Naive thymus-derived CD8-positive, alpha-beta T cell (primary cell): ENCODE measurements around the gene AGK. TPM values are rescaled to one million over a fixed set of nuclear protein-coding genes. Genes with fewer than 3 reads are reported as not detected.

Experiments
- ATAC-seq, 2 donors: fragments of 150-1000 bp; cut with Tn5 transposase in 1 of 2; sonication (Bioruptor Pico), chemical (Tn5 transposase) in 1 of 2; 1 replicate in 1 of 2; 2 replicates in 1 of 2; pipeline ENCODE4 v1.10.0; 2021; ENCODE audit warnings: mild to moderate bottlenecking in 2 of 2, moderate library complexity in 2 of 2
- POLR2A ChIA-PET: fragments of 350-600 bp; sonication (Branson Sonifier 250); formaldehyde crosslinking; loops from one replicate; lab custom pipeline; 2021; ENCODE audit warnings: antibody characterized with exemption; lab: Charles Lee
- DNase-seq, 10 donors: peaks; one replicate each; pipeline versions ENCODE4 v3.0.0 to v3.0.0-alpha.2; 2020 to 2022
- H3K27ac Mint-ChIP-seq, 10 donors: one replicate each; pipeline ENCODE4 v1.8.0; 2020 to 2022; ENCODE audit warnings: mild to moderate bottlenecking in 10 of 10, mixed read lengths in 10 of 10, moderate library complexity in 4 of 10, inconsistent platforms in 1 of 10
- H3K27me3 Mint-ChIP-seq, 5 donors: one replicate each; pipeline ENCODE4 v1.8.0; 2021 to 2022; ENCODE audit warnings: mixed read lengths in 5 of 5
- H3K36me3 Mint-ChIP-seq, 3 donors: one replicate each; pipeline ENCODE4 v1.8.0; 2020 to 2022; ENCODE audit warnings: mixed read lengths in 3 of 3, mild to moderate bottlenecking in 2 of 3, inconsistent platforms in 1 of 3
- H3K4me1 Mint-ChIP-seq, 4 donors: one replicate each; pipeline ENCODE4 v1.8.0; 2021 to 2022; ENCODE audit warnings: mixed read lengths in 4 of 4
- H3K4me3 Mint-ChIP-seq, 10 donors: one replicate each; pipeline ENCODE4 v1.8.0; 2020 to 2022; ENCODE audit warnings: mild to moderate bottlenecking in 10 of 10, mixed read lengths in 10 of 10, moderate library complexity in 6 of 10, inconsistent platforms in 1 of 10
- H3K9me3 Mint-ChIP-seq, 9 donors: one replicate each; pipeline ENCODE4 v1.8.0; 2020 to 2022; ENCODE audit warnings: mixed read lengths in 9 of 9, mild to moderate bottlenecking in 3 of 9, inconsistent platforms in 1 of 9, moderate library complexity in 1 of 9
- polyA plus RNA-seq, 3 donors: library from polyadenylated mRNA; unstranded; fragments of 300-500 nt; fragmentation: Illumina TruSeq; gene quantifications; one replicate each; pipeline ENCODE4 v1.2.3, GENCODE V29; 2021
- total RNA-seq, 8 experiments: library from RNA in 2 of 8; stranded (reverse) in 2 of 8; gene quantifications; one replicate each; pipeline ENCODE4 v1.2.3 and lab custom pipeline; 2021 to 2026

AGK gene, protein sequence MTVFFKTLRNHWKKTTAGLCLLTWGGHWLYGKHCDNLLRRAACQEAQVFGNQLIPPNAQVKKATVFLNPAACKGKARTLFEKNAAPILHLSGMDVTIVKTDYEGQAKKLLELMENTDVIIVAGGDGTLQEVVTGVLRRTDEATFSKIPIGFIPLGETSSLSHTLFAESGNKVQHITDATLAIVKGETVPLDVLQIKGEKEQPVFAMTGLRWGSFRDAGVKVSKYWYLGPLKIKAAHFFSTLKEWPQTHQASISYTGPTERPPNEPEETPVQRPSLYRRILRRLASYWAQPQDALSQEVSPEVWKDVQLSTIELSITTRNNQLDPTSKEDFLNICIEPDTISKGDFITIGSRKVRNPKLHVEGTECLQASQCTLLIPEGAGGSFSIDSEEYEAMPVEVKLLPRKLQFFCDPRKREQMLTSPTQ
- total RNA-seq (10 to 100 TPM; 26.3 to 26.7 TPM), polyA plus RNA-seq (10 to 100 TPM; 23.3 to 29.3 (median 25.6) TPM), total RNA-seq (lab: John Stamatoyannopoulos, UW) (19.7 to 72.2 (median 26.0) reads per million in 6 experiments)

DNA sequence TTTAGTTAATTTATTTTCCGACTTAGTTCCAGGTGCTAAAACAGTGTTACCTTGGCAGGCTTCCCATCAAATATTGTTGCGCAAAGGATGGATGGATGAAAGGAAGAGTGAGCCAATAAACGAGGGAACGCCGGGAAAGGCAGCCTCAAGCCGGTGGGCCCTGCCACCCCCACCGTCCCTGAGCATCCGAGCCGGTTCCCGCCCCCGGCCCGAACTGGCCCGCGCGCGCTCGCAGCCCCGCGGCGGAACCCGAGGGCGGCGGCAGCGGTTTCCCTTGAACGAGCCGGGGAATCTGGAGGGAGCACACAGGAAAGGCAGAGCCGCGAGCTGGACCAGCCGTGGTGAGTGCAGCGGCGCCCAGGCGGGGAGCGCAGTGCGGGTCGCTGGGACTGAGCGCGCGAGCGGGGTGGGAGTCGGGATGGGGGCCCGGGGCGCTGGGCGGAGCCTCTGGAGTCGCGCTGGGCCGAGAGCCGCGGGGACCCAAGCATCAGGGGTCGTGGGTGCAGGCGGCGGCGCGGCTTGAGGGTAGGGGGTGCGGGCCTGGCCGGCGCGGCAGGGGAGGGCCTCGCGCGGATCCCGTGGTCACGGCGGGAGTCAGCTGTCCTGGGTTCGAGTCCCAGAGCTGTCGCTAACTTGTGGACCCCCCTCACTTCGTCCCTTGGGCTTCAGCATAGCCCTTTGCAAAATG is at the start of gene AGK:
TSS of gene AGK (plus strand) at position 317 of the 688 bp plus-strand sequence. CDS start 4,057 bp downstream, outside the sequence.
- Mint-ChIP-seq H3K27me3 (no peaks in the 10 kb centered on the region), H3K4me3 (peak within 1 kb of the TSS; percentile 79 to 96 (median 94)), H3K4me1 (peaks cover 25 to 36% (median 33%) of the 10 kb centered on the region in 4 donors), H3K9me3 (peaks cover 0 to 7% (median 0%) of the 10 kb centered on the region in 9 donors), H3K27ac (peak within 1 kb of the TSS; percentile 81 to 94 (median 91)), H3K36me3 (peaks cover 5 to 15% (median 7%) of the 10 kb centered on the region in 3 donors)
- ATAC-seq (peak; percentile 97 to 98), DNase-seq (peak; percentile 49 to 79 (median 69))
- POLR2A ChIA-PET, result interaction anchor here (0.8 to 3.0 kb wide), 3 partner anchors 151 to 536 kb away, joined by 6 to 17 read pairs (median 15); partner anchors contain the start of genes DENND11, MRPS33 and SSBP1

DNA sequence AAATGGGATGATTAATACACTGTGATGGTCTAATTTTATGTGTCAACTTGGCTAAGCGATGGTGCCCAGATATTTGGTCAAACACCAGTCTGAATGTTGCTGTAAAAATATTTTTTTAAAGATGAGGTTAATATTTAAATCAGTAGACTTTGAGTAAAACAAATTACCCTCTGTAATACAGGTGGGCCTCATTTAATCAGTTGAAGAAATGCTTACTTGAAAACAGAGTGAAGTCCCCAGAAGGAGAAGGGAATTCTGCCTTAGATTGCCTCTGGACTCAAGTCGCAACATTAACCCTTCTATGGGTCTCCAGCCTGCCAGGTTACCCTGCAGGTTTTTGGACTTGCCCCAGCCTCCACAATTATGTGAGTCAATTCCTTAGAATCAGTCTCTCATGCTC is 49.8 kb upstream of the AGK start:
- H3K9me3 Mint-ChIP-seq, result no peaks in the 10 kb centered on the region
- POLR2A ChIA-PET, result no interaction called here
- ATAC-seq (no peak), DNase-seq (no peak)
- no peak overlapping the region for H3K4me3 Mint-ChIP-seq
- H3K36me3 Mint-ChIP-seq, result no peaks in the 10 kb centered on the region
- H3K4me1 Mint-ChIP-seq, result no peaks in the 10 kb centered on the region
- peaks cover 9 to 35% (median 14%) of the 10 kb centered on the region in 5 donors for H3K27me3 Mint-ChIP-seq
- no peak overlapping the region for H3K27ac Mint-ChIP-seq

DNA sequence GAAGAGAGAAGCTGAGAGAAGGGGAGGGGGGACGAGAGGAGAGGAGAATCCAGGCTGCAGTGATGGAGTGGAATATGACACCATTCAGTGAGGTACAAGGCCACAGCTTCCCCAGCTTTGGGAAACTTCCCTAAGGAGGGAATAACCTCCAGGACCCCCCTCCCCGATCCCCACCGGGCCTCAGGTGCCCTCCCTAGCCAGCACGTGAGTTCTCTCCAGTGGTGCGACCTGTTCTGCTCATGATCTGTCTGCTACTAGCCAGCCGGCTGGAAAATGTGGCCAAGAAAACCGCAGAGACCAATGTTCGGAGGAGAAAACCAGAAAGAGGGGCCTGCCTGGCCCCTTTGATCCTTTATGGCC is 39.9 kb upstream of the AGK start:
- H3K4me1 Mint-ChIP-seq, result peaks cover 9 to 24% (median 16%) of the 10 kb centered on the region in 4 donors
- ATAC-seq, result no peak
- H3K27ac Mint-ChIP-seq, result peak overlapping the region in 1 of 10 donors; percentile 62
- H3K27me3 Mint-ChIP-seq, result peaks cover 43 to 72% (median 62%) of the 10 kb centered on the region in 5 donors
- DNase-seq, result no peak
- peak overlapping the region in 8 of 10 donors; percentile 12 to 83 (median 66) for H3K4me3 Mint-ChIP-seq
- peaks cover 0 to 11% (median 5%) of the 10 kb centered on the region in 9 donors for H3K9me3 Mint-ChIP-seq
- H3K36me3 Mint-ChIP-seq, result peaks cover 0 to 9% (median 3%) of the 10 kb centered on the region in 3 donors
- POLR2A ChIA-PET, result no interaction called here

DNA sequence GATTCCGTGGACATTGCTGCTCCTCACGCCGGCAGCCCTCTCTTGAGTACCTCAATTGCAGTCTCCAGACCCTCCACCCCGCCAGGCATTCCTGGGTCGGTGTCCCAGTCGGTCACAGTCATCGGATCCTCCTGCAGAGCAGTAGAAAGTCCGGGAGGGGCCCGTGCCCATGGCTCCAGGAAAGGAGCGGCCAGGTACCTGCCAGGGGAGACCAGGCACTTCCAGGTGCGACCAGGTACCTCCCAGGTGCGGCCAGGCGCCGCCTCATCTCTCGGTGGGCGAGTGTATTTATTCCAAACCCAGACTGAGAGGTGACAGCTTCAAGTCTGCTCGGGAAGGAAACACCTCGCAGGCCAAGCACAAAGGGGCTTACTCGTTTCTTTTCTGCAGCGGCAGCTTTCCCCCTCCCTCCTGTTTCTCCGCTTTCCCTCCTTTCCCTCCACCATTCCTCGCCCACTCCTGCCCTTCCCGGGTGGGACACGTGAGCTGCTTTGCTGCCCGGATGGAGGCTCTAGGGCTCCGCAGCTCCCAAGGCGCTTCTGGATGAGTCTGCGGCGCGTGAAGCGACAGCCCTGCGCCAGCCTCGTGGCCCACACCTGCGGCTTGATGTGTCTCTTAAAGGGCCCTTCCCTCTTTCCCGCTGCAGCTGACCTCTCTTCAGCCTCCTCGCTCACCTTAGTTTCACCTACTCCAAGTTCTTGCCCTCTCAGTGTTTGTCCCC is 39.4 kb upstream of the AGK start:
- peak in 1 of 2 donors; percentile 25 for ATAC-seq
- POLR2A ChIA-PET, result no interaction called here
- peaks cover 44 to 75% (median 61%) of the 10 kb centered on the region in 5 donors for H3K27me3 Mint-ChIP-seq
- peaks cover 9 to 24% (median 16%) of the 10 kb centered on the region in 4 donors for H3K4me1 Mint-ChIP-seq
- H3K36me3 Mint-ChIP-seq, result peaks cover 0 to 9% (median 3%) of the 10 kb centered on the region in 3 donors
- peak overlapping the region in 1 of 10 donors; percentile 64 for H3K27ac Mint-ChIP-seq
- DNase-seq, result peak in 2 of 10 donors; percentile 5 to 59
- peak overlapping the region; percentile 60 to 84 (median 77) for H3K4me3 Mint-ChIP-seq
- peaks cover 0 to 11% (median 5%) of the 10 kb centered on the region in 9 donors for H3K9me3 Mint-ChIP-seq

DNA sequence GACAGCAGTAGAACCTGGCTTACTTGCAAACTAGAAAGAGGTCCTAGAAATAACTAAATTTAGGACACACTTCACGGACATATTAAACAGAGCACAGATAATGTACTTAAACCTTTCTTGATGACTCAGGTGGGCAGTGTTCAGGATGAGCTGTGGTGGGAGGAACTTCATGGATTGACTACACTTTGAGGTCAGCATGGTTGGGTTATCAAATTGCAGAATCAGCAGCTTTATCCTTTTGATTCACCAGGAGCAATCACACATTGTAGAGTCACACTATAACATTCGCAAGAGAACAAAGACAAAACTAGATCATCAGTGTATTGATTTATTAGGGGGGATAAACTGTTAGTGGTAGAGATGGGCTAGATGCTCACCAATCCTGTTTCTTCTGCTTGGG is 38.6 kb upstream of the AGK start:
- H3K27me3 Mint-ChIP-seq, result peaks cover 46 to 80% (median 64%) of the 10 kb centered on the region in 5 donors
- POLR2A ChIA-PET, result no interaction called here
- H3K9me3 Mint-ChIP-seq, result peaks cover 0 to 11% (median 5%) of the 10 kb centered on the region in 9 donors
- H3K27ac Mint-ChIP-seq, result no peak overlapping the region
- peak overlapping the region; percentile 60 to 84 (median 77) for H3K4me3 Mint-ChIP-seq
- ATAC-seq, result no peak
- H3K4me1 Mint-ChIP-seq, result peaks cover 9 to 24% (median 16%) of the 10 kb centered on the region in 4 donors
- no peak for DNase-seq
- peaks cover 0 to 9% (median 3%) of the 10 kb centered on the region in 3 donors for H3K36me3 Mint-ChIP-seq

DNA sequence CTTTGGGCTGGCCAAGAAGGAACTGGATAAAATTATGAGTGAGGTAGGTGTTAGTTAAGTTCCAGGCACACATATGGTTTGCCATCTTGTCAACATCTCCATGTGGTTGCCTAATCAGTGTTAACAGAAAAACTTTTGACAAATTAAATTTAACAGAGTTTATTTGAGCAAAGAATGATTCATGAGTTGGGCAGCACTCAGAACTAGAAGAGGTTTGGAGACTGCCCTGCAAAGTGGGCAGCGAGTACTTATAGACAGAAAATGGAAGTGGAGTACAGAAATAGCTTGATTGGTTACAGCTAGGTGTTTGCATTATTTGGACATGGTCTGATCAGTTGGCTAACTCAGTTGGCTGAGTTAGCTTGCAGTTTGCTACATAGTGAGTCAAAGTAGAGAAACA is 37.5 kb upstream of the AGK start:
- Mint-ChIP-seq H3K4me3 (no peak overlapping the region), H3K9me3 (peaks cover 0 to 11% (median 5%) of the 10 kb centered on the region in 9 donors), H3K27me3 (peaks cover 39 to 75% (median 56%) of the 10 kb centered on the region in 5 donors), H3K36me3 (peaks cover 0 to 9% (median 3%) of the 10 kb centered on the region in 3 donors), H3K27ac (no peak overlapping the region), H3K4me1 (peaks cover 9 to 24% (median 16%) of the 10 kb centered on the region in 4 donors)
- POLR2A ChIA-PET, result no interaction called here
- ATAC-seq, result no peak
- no peak for DNase-seq

DNA sequence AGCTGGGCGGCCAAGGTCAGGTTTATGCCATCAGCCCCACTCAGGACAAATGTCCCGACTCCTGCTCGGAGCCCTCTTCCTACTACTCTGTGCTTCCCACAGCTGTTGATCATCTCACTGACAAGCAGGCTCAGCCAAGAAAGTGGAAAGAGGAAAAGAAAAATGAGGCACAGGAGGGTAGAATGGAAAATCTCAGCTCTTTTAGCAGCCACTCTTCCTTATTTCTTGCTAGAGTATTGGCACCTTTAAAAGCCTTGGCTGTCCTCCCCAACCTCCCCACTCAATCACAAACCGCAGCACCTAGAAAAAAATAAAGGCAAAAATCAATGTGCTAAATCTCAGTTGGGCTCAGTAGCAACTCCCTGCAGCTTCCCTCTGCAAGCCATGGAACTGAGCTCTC is 35.3 kb upstream of the AGK start:
- Mint-ChIP-seq H3K27me3 (peaks cover 26 to 62% (median 46%) of the 10 kb centered on the region in 5 donors), H3K9me3 (peaks cover 0 to 11% (median 5%) of the 10 kb centered on the region in 9 donors), H3K36me3 (peaks cover 0 to 5% (median 3%) of the 10 kb centered on the region in 3 donors), H3K4me3 (no peak overlapping the region), H3K4me1 (peaks cover 7 to 16% (median 12%) of the 10 kb centered on the region in 4 donors), H3K27ac (no peak overlapping the region)
- ATAC-seq (no peak), DNase-seq (no peak)
- POLR2A ChIA-PET, result no interaction called here

DNA sequence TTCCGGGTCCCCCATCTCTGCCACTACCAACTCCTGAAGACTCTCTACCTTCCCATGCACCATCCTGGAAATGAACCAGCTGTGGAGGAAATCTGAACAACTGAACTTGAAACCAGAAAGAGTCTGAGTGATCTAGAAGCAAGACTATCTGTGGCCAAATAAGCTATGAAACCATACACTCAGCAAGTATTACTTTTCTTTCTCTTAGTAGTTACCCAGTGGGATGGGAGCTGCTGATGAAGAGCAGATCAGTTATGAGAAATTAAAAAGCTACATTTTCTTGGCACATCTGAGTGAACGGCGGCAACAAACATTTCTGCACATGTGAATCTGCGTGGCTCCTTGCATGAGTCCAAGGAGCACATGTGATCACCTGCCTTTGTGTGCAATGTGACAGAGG is 31.6 kb upstream of the AGK start:
- H3K4me1 Mint-ChIP-seq, result no peaks in the 10 kb centered on the region
- H3K27ac Mint-ChIP-seq, result no peak overlapping the region
- H3K4me3 Mint-ChIP-seq, result no peak overlapping the region
- peaks cover 8 to 36% (median 24%) of the 10 kb centered on the region in 5 donors for H3K27me3 Mint-ChIP-seq
- DNase-seq (no peak), ATAC-seq (no peak)
- H3K36me3 Mint-ChIP-seq, result no peaks in the 10 kb centered on the region
- H3K9me3 Mint-ChIP-seq, result peaks cover 0 to under 1% (median 0%) of the 10 kb centered on the region in 9 donors
- POLR2A ChIA-PET, result no interaction called here

DNA sequence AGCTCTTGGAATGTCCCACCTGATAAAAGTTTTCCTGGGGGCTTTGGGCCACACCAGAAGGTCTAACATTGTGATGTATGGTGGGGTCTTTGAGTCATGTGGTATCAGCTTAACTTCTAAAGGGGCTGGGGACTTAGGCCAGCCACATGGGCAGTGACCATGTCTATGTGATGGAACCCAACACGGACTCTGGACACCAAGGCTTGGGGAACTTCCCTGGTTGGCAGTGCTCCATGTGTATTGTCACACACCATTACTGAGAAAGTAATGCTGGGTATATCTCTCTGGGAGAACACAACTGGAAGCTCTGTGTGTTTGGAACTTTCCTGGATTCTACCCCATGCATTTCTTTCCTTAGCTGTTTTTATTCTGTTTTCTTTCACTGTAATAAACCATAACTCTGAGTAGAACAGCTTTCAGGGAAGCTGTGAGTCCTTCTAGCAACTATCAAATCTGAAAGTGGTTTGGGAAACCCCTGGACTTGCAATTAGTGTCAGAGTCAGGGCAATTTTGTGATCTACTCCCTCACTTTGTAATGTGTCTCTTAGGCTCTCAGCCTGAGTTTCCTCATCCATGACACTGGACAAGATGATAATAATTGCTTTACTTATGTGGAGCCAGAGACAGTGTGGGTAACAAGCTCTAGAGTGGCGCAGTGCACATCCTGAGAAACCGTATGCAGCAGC is 28.4 kb upstream of the AGK start:
- POLR2A ChIA-PET, result no interaction called here
- DNase-seq (no peak), ATAC-seq (no peak)
- Mint-ChIP-seq H3K36me3 (no peaks in the 10 kb centered on the region), H3K27ac (no peak overlapping the region), H3K4me3 (no peak overlapping the region), H3K9me3 (no peaks in the 10 kb centered on the region), H3K4me1 (no peaks in the 10 kb centered on the region), H3K27me3 (peaks cover 7 to 26% (median 20%) of the 10 kb centered on the region in 5 donors)

DNA sequence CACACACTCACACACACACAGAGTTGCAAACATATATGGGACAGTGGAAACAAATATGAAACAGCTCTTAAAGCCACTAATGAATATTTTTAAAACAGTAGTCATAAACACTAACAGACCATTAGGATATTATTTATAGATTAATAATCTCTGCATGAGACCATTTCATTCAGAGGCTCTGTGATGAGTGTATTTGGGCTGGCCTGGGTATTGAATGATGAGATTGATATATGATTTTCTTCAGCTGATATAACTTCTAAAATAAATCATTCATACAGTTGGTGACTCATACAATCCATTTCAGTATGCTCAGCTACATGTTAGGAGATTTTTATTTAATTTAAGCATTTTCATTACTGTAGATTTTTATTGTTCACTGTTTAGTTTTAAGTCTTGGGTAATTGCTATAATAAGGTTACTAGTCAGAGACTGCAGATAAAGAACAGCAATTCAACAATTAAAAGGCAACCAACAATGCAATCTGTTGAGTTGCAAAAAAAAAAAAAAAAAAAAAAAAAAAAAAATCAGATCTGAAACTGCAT is 25.2 kb upstream of the AGK start:
- POLR2A ChIA-PET, result no interaction called here
- Mint-ChIP-seq H3K27ac (no peak overlapping the region), H3K27me3 (peaks cover 15 to 34% (median 28%) of the 10 kb centered on the region in 5 donors), H3K9me3 (no peaks in the 10 kb centered on the region), H3K4me1 (no peaks in the 10 kb centered on the region), H3K36me3 (no peaks in the 10 kb centered on the region), H3K4me3 (no peak overlapping the region)
- ATAC-seq (no peak), DNase-seq (no peak)

DNA sequence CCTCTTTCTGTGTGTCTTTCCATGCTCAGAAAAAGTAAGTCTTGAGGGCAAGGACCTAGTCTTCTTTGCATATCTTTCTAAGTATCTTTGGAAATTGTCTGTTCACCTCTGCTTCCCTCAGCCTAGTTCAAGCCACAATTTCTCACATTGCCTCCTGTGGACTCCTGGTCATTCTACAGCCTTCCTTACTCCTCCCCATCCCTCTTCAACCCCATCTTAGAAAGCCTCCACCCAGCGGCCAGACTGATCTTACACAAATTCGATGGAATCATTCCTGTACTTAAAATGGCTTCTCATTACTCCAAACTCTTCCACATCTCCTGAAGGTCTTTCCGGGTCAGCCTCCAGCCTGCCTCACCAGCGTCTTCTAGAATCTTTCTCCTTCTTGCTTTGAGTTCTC is 24.1 kb upstream of the AGK start:
- H3K4me3 Mint-ChIP-seq, result no peak overlapping the region
- H3K27ac Mint-ChIP-seq, result no peak overlapping the region
- ATAC-seq (no peak), DNase-seq (no peak)
- H3K27me3 Mint-ChIP-seq, result peaks cover 15 to 30% (median 28%) of the 10 kb centered on the region in 5 donors
- H3K4me1 Mint-ChIP-seq, result no peaks in the 10 kb centered on the region
- POLR2A ChIA-PET, result no interaction called here
- H3K9me3 Mint-ChIP-seq, result no peaks in the 10 kb centered on the region
- no peaks in the 10 kb centered on the region for H3K36me3 Mint-ChIP-seq
